LHCN-M2 (cell line): ENCODE data around the gene VEGFA. TPM values are rescaled to one million over a fixed set of nuclear protein-coding genes. Genes with fewer than 3 reads are reported as not detected.

Source experiments
- DNase-seq: peaks from one replicate; pipeline ENCODE4 v3.0.0-alpha.2; 2012; ENCODE audit warnings: low read depth
- total RNA-seq: library from RNA; depleted of rRNA; stranded (reverse); fragments of >200 nt; gene quantifications from 2 replicates; pipeline ENCODE4 v1.2.3, GENCODE V29; 2014

Gene VEGFA
- total RNA-seq, 1 experiment from 2014 or later: 323 TPM

DNA sequence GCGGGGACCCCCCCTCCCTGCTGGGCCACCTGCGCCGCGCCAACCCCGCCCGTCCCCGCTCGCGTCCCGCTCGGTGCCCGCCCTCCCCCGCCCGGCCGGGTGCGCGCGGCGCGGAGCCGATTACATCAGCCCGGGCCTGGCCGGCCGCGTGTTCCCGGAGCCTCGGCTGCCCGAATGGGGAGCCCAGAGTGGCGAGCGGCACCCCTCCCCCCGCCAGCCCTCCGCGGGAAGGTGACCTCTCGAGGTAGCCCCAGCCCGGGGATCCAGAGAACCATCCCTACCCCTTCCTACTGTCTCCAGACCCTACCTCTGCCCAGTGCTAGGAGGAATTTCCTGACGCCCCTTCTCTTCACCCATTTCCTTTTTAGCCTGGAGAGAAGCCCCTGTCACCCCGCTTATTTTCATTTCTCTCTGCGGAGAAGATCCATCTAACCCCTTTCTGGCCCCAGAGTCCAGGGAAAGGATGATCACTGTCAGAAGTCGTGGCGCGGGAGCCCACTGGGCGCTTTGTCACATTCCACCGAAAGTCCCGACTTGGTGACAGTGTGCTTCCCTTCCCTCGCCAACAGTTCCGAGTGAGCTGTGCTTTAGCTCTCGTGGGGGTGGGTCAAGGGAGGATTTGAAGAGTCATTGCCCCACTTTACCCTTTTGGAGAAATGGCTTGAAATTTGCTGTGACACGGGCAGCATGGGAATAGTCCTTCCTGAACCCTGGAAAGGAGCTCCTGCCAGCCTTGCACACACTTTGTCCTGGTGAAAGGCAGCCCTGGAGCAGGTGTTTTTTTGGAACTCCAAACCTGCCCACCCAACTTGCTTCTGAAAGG lies 2.1 kb downstream of the VEGFA start:
- no peak for DNase-seq

DNA sequence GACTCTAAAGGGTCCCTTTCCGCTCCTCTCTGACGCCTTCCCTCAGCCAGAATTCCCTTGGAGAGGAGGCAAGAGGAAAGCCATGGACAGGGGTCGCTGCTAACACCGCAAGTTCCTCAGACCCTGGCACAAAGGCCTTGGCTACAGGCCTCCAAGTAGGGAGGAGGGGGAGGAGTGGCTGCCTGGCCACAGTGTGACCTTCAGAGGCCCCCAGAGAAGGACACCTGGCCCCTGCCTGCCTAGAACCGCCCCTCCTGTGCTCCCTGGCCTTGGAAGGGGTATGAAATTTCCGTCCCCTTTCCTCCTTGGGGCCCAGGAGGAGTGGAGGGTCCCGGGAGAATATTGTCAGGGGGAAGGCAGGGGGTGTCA lies 2.7 kb downstream of the VEGFA start:
- DNase-seq: no peak

DNA sequence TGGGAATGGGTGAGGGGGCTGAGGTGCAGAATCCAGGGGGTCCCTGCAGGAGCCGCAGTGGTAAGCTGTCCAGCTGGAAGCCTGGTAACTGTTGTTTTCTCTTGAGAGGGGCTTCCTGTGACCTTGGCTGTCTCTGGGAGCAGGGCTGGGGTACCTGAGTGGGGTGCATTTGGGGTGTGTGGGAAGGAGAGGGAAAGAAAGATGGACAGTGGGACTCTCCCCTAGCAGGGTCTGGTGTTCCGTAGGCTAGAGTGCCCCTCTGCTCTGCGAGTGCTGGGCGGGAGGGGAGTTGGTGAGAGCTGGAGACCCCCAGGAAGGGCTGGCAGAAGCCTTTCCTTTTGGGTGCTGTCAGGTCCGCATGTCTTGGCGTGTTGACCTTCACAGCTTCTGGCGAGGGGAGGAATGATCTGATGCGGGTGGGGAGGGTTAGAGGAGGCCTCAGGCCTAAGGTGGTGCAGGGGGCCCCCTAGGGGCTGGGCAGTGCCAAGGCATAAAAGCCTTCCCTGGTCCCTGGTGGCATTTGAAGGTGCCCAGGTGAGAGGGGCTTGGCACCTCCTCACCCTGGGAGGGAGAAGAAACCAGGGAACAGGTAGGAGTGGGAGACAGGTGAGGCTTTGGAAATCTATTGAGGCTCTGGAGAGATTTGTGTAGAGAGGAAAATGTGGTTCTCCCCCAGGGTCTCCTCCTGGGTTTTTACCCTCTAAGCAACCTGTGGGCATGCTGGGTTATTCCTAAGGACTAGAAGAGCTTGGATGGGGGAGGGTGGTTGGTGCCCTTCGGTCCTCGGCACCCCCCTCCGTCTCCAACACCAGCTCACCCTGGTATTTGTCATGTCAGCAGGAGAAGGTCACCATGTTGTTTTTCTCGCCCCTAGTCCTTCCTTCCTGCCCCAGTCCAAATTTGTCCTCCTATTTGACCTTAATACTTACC lies 3.3 kb downstream of the VEGFA start:
- peak; percentile 59 for DNase-seq

GRCh38 chr6:43773980-43774775 lies 4.2 kb downstream of the VEGFA start:
- DNase-seq: no peak

DNA sequence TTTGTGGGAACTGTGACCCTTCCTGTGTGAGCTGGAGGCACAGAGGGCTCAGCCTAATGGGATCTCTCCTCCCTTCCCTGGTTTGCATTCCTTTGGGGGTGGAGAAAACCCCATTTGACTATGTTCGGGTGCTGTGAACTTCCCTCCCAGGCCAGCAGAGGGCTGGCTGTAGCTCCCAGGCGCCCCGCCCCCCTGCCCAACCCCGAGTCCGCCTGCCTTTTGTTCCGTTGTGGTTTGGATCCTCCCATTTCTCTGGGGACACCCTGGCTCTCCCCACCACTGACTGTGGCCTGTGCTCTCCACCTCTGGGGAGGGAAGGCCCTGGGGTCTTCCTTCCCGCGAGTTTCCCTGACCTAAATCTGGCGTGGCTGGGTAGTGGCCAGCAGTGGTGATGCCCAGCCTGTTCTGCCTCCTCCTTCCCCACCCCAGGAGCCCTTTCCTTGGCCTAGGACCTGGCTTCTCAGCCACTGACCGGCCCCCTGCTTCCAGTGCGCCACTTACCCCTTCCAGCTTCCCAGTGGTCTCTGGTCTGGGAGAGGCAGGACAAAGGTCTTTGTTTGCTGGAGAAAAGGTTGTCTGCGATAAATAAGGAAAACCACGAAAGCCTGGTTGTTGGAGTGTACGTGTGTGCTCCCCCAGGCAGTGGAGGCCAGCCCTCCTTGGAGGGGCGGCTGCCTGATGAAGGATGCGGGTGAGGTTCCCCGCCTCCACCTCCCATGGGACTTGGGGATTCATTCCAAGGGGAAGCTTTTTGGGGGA lies 4.9 kb downstream of the VEGFA start:
- peak; percentile 84 for DNase-seq

GRCh38 chr6:43775535-43775885 lies 5.5 kb downstream of the VEGFA start:
- DNase-seq: no peak

DNA sequence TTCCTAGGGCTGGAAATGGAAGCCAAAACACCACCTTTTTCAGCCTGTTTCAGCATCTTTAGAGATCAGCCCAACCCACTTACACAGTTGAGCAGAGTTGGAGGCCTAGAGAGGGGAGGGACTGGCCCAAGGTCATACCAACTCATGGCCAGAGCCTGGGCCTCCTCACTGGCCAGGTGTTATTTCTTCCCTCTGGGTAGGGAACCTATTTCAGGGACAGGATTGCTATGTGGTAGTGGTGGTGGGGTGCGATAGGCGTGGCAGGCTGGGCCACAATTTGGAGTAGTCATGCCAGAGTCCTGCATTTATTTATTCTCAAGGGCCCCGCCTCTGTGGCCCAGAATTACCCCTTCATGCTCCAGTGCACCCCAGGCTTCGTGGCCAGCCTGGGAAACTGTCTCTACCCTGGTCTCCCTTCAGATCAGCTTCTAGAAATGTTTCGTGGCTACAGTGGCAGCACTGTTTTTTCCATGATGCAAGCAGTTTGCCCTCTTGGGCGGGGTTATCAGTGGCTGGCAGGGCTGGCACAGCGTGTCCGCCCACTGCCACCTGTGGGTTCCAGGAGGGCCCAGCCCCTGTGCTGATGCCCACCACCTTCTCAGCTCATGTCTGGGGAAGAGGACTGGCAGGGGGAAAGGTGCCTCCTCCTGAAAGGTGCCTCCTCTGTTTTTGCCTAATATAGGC lies 6.2 kb downstream of the VEGFA start:
- DNase-seq: no peak

DNA sequence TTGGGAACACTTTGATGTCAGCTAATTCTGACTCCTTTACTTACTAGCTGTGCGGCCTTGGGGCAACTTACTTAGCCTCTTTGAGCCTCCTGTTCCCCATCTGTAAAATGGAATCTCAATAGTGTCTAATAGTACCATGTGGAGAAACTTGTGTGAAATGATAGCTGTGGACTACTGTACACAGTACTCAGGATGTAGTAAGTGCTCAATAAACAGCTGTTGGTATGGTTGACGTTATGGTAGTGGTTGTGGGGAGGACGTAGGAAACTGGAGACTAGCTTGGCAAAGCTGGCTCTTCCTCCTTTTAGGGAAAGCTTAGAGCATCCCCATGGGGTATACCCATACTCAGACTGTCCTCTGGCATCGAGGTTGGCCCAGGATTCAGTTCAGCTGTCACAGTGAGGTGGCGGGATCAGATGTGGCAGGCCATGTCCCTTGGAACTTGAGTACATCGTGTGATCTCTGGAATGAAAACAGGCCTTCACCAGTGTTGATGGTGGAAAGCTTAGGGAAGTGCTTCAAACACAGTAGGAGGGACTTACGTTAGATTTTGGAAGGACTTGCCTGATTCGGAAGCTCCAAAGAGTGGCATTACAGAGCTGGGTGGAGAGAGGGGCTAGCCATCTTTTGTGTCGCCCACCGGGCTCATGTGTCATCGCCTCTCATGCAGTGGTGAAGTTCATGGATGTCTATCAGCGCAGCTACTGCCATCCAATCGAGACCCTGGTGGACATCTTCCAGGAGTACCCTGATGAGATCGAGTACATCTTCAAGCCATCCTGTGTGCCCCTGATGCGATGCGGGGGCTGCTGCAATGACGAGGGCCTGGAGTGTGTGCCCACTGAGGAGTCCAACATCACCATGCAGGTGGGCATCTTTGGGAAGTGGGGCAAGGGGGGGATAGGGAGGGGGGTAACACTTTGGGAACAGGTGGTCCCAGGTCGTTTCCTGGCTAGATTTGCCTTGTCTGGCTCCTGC lies 7.1 kb downstream of the VEGFA start:
- peak; percentile 47 for DNase-seq

DNA sequence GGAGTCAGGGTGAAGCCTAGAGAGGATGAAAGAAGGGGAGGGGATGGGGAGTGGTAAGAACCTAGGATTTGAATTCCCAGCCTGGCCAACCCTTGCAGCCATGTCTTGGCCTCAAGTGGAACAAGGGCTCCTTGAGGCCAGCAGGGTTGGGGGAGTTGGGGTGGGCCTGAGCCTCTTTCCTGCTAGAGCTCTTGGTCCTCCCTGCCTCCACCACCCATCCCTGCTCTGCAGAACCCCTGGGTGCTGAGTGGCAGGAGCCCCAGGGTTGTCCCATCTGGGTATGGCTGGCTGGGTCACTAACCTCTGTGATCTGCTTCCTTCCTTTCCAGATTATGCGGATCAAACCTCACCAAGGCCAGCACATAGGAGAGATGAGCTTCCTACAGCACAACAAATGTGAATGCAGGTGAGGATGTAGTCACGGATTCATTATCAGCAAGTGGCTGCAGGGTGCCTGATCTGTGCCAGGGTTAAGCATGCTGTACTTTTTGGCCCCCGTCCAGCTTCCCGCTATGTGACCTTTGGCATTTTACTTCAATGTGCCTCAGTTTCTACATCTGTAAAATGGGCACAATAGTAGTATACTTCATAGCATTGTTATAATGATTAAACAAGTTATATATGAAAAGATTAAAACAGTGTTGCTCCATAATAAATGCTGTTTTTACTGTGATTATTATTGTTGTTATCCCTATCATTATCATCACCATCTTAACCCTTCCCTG lies 8.3 kb downstream of the VEGFA start:
- DNase-seq: no peak

GRCh38 chr6:43778976-43779851 lies 9.2 kb downstream of the VEGFA start:
- DNase-seq: no peak

- DNase-seq: no peak
Measured at GRCh38 chr6:43779852-43780236, 9.8 kb downstream of the VEGFA start.

DNA sequence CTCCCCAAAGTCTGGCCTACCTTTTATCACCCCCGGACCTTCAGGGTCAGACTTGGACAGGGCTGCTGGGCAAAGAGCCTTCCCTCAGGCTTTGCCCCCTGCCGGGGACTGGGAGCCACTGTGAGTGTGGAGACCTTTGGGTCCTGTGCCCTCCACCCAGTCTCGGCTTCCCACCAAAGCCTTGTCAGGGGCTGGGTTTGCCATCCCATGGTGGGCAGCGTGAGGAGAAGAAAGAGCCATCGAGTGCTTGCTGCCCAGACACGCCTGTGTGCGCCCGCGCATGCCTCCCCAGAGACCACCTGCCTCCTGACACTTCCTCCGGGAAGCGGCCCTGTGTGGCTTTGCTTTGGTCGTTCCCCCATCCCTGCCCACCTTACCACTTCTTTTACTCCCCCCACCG lies 10.3 kb downstream of the VEGFA start:
- DNase-seq: no peak

DNA sequence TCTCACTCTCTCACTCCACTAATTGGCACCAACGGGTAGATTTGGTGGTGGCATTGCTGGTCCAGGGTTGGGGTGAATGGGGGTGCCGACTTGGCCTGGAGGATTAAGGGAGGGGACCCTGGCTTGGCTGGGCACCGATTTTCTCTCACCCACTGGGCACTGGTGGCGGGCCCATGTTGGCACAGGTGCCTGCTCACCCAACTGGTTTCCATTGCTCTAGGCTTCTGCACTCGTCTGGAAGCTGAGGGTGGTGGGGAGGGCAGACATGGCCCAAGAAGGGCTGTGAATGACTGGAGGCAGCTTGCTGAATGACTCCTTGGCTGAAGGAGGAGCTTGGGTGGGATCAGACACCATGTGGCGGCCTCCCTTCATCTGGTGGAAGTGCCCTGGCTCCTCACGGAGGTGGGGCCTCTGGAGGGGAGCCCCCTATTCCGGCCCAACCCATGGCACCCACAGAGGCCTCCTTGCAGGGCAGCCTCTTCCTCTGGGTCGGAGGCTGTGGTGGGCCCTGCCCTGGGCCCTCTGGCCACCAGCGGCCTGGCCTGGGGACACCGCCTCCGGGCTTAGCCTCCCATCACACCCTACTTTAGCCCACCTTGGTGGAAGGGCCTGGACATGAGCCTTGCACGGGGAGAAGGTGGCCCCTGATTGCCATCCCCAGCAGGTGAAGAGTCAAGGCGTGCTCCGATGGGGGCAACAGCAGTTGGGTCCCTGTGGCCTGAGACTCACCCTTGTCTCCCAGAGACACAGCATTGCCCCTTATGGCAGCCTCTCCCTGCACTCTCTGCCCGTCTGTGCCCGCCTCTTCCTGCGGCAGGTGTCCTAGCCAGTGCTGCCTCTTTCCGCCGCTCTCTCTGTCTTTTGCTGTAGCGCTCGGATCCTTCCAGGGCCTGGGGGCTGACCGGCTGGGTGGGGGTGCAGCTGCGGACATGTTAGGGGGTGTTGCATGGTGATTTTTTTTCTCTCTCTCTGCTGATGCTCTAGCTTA lies 11.2 kb downstream of the VEGFA start:
- DNase-seq: no peak

DNA sequence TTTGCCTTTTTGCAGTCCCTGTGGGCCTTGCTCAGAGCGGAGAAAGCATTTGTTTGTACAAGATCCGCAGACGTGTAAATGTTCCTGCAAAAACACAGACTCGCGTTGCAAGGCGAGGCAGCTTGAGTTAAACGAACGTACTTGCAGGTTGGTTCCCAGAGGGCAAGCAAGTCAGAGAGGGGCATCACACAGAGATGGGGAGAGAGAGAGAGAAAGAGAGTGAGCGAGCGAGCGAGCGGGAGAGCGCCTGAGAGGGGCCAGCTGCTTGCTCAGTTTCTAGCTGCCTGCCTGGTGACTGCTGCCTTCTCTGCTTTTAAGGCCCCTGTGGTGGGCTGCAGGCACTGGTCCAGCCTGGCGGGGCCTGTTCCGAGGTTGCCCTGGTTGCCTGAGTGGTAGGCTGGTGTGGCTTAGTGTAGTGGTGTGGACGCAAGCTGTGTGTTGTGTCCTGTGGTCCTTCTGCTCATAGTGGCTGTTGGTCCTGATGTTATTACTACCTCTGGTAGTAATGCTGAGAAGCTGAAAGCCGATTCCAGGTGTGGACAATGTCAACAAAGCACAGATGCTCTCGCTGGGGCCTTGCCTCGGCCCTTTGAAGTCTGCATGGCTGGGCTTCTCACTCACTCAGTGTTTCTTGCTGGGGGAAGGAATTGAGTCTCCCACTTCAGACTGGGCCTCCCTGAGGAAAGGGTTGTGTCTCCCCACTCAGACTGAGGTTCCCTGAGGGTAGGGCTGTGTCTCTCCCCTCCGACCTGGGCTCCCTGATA lies 12.1 kb downstream of the VEGFA start:
- no peak for DNase-seq

GRCh38 chr6:43782764-43783513 lies 12.9 kb downstream of the VEGFA start:
- no peak for DNase-seq
